ENCODE measurements around the gene ZNF784.
A peak's percentile ranks its signal among the peaks of the same experiment; 100 is the strongest.

The ZNF784 gene

DNA sequence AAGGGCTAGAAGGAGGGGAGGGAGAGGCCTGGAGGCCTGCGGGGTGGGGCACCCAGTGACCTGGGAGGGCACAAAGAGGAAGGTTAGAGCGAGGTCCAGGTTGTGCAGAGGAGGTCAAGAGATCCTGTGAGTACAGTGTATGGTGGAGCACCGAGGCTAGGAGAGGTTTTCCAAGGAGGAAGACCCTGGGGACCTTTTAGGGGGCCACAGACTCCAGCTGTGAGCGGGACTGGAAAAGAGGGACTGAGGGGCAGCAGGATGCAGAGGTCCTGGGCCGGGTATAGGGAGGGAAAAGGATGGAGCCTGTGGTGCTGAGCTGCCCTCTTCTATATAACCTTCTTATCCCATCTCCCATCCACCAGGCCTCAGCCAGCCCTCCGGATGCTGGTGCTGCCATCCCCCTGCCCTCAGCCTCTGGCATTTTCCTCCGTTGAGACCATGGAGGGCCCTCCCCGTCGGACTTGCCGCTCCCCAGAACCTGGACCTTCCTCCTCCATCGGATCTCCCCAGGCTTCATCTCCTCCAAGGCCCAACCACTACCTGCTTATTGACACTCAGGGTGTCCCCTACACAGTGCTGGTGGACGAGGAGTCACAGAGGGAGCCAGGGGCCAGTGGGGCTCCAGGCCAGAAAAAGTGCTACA is 19.9 kb upstream of the ZNF784 start:
- H3K4me3 ChIP-seq (ENCODE audit: low read depth, low read length): peak overlapping the region; percentile 87

GRCh38 chr19:55643887-55644176 is 19.5 kb upstream of the ZNF784 start:
- peak overlapping the region; percentile 87 for H3K4me3 ChIP-seq (ENCODE audit: low read depth, low read length)

GRCh38 chr19:55643003-55643886 is 18.9 kb upstream of the ZNF784 start, which contains the start of gene ZNF581:
ZNF581 (plus strand) TSS chr19:55643649; CDS start chr19:55644572, 923 bp downstream.
- peak within 1 kb of the TSS; percentile 87 for H3K4me3 ChIP-seq (ENCODE audit: low read depth, low read length)

- peak overlapping the region; percentile 87 for H3K4me3 ChIP-seq (ENCODE audit: low read depth, low read length)
These were observed 18.0 kb upstream of the ZNF784 start for GRCh38 chr19:55642153-55643002.

DNA sequence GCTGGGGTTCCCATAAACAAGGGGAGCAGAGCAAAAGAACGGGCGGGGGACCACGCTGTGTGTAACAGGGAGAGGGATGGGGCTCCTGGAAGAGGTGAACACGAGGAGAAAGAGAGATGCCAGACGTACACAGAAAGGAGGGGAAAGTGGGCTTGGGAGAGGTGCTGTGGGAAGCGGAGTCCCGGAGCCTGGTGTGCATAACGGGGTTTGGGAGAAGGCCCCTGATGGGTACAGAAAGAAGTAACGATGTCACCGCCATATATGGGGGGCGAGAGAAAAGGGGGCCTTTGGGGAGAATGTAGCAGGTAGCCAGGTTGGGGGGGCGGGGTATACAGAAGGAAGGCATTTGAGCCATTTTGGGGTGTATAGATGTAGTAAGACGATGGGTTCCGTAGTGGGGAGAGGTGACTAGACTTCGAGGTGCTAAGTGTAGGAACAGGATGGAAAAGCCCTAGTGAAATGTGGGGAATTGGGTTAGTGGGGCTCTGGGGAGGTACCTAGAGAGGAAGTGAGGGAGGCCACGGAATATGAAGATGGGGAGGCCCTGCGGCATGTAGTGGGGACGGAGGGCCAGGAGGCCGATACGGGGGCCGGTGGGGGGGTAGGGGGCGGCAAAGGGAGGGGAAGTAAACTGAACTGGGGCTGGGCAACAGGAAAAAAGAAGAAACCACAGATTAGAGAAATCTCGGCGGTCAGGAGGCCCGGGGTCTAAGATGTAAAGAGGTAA is 17.2 kb upstream of the ZNF784 start:
- peak overlapping the region; percentile 64 for H3K4me3 ChIP-seq (ENCODE audit: low read depth, low read length)

- H3K4me3 ChIP-seq (ENCODE audit: low read depth, low read length): peak within 1 kb of the TSS; percentile 64
These were observed 16.4 kb upstream of the ZNF784 start, which contains the start of gene ZNF580 for GRCh38 chr19:55640577-55641425. ZNF580 (plus strand) TSS chr19:55641002; CDS start chr19:55642509, 1,507 bp downstream.

- H3K4me3 ChIP-seq (ENCODE audit: low read depth, low read length): peak overlapping the region; percentile 37
These were observed 15.7 kb upstream of the ZNF784 start for GRCh38 chr19:55640043-55640576.

DNA sequence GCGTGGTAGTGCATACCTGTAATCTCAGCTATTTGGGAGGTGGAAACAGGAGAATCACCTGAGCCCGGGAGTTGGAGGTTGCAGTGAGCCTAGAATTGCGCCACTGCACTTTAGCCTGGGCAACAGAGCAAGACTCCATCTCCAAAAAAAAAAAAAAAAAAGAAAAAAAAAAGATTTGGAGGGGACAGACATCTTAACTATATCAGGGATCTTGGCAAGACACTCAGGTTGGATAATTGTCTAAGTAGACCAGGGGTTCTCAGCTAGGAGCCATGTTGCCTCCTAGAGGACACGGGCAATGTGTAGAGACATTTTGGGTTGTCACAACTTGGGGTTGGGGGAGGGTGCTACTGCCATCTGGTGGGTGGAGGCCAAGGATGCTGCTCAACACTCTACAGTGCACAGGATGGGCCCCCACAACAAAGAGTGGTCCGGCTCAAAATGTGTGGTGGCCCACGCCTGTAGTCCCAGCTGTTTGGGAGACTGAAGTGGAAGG is 14.5 kb upstream of the ZNF784 start:
- no peak overlapping the region for H3K4me3 ChIP-seq (ENCODE audit: low read depth, low read length)

GRCh38 chr19:55637534-55637933 is 13.2 kb upstream of the ZNF784 start:
- no peak overlapping the region for H3K4me3 ChIP-seq (ENCODE audit: low read depth, low read length)

GRCh38 chr19:55636723-55637122 is 12.4 kb upstream of the ZNF784 start:
- no peak overlapping the region for H3K4me3 ChIP-seq (ENCODE audit: low read depth, low read length)

GRCh38 chr19:55635856-55636440 is 11.6 kb upstream of the ZNF784 start:
- H3K4me3 ChIP-seq (ENCODE audit: low read depth, low read length): peak overlapping the region; percentile 99

- peak overlapping the region; percentile 99 for H3K4me3 ChIP-seq (ENCODE audit: low read depth, low read length)
These were observed 11.0 kb upstream of the ZNF784 start for GRCh38 chr19:55635334-55635717.

- H3K4me3 ChIP-seq (ENCODE audit: low read depth, low read length): no peak overlapping the region
These were observed 9.5 kb upstream of the ZNF784 start for GRCh38 chr19:55633861-55634260.

DNA sequence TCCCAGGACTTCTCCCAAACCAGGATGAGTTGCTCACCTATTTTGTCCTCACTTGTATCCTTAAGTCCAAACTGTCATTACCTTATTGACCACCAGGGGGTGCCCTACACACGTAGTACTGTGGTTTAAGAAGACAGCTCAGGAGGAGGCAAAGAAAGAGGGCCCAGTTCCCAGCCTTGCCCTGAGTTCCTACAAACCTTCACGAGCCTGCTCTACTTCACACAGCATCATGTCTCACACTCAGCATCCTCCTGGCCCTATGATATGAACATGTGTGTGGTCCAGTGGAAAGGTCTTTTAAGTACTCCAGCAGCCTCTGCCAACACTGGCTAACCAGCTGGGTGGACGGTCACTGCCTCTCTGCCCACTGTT is 8.1 kb upstream of the ZNF784 start:
- no peak overlapping the region for H3K4me3 ChIP-seq (ENCODE audit: low read depth, low read length)

- no peak overlapping the region for H3K4me3 ChIP-seq (ENCODE audit: low read depth, low read length)
These were observed 2.0 kb upstream of the ZNF784 start for GRCh38 chr19:55626350-55626749.

DNA sequence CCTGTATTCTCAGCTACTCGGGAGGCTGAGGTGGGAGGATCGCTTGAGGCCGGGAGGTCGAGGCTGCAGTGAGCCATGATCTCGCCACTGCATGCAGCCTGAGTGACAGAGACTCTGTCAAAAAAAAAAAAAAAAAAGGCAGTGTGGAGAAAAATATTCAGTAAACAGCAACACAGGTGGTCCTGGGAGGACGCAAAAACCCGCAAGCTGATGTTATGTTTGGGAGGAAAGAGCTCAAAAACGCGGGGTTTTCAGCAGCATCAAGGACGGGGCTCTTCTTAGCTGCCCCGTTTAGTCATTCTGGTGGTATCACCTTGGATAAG is 599 bp upstream of the ZNF784 start:
- no peak overlapping the region for H3K4me3 ChIP-seq (ENCODE audit: low read depth, low read length)

DNA sequence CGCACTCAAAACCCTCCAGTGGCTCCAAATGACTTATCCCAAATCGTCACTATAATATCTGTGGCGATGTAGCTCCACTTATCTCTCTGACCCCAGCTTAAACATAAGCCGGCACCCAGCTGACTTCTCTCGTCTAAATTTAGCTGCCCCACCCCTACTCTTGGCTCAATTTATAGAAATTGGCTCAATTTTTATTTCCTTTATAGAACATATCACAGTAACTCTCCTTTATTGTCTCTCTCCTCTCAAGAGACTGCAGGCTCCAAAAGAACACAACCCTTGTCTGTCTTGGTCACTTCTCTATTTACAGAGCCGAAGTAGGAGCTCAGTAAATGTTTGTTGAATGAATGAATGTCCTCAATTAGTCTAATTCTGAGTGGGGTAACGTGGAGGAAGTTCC is 805 bp downstream of the ZNF784 start:
- peak overlapping the region; percentile 21 for H3K4me3 ChIP-seq (ENCODE audit: low read depth, low read length)

DNA sequence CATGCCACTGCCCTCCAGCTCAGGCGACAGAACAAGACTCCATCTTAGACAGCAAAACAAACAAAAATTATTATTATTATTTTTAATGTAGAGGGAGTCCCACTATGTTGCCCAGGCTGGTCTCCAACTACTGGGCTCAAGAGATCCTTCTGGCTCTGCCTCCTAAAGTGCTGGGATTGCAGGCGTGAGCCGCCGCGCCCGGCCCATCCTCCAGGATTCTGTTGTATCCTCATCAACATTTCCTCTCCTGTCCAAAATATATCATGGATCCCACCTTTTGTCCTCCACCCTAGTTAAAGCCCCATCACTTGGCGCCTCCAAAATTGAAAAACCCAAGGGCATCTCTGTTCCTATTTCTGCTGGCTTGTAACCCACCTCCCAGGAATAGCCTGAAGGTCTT is 1.2 kb downstream of the ZNF784 start:
- no peak overlapping the region for H3K4me3 ChIP-seq (ENCODE audit: low read depth, low read length)

All from iPS-11a (cell line).